OCI-M1 (cell line): ENCODE results near the gene NSDHL.

Source experiments
- DNase-seq: peaks from one replicate; lab custom pipeline; 2025; lab: John Stamatoyannopoulos, UW

The NSDHL gene

DNA sequence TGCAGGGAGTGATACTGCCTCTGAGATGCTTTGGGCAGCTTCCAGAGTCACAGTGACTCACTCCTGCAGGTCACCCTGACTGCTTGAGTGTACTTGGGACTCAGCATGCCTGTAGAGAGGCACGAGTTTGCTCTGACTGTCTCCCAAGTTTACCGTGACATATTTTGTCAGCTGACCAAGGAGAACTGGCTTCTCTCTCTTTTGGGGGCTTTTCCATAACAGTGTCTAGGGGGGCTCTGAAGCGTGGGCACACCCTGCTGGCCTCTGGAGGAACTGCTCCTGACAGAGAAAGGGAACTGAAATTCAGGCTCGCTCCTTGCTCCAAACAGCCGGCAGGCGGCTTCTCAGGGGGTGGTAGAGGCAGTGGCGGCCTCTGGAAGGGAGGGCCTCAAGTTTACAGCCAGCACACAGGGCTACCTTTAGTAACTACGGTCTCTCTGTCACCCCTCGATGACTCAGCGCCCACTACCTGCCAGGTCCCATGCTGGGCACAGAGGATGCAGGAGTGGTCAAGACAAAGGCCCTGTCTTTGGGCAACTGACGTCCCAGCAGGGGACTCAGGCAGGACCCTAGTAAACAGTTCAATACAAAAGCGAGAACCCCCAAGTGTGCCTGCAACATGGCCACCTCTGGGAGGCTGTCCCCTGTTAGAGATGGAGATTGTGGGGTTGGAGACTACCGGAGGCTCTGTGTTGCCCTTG, 84.8 kb downstream of the NSDHL start:
- DNase-seq, result peak; percentile 49

DNA sequence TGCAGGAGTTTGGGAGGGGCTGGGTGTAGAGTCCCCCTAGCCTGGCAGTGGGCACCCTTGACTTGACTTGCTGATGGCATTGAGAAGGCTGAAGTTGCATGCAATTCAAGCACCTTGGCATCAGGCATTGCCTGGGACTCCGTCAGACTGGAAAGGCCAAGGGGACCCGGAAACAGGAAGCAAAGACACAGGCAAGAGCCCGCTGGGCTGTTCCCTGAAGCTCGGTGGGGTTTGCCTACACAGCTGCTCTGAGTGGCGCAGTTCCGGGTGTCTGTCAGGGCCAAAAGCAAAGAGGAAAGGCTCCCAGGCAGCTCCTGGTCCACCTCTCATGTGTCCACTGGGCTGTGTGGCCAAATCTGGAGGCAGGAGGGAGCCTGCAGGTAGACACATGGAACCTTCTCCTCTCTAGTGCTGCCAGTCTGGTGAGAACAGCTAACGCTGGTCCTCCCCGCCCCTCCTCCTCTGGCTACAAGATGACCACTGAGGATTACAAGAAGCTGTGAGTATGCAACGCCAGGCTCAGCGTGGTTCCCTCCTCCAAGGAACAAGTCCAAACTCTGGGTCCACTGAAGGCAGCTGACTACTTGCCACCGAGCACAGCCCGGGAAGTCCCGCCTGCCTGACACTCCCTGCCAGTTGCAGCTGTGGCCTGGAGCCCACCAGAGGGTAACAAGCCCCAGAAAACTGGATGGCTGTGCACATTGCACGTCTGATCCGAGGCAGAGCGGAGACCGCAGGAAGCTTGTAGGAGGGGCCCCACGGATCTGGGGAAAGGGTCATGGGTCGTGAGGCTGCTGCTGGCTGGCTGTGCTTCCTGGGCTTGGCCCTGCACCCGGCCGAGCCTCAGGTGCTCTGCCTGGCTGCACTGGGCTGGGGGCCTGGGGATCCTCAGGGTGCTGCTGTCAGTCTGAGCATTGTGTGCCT, 87.1 kb downstream of the NSDHL start:
- DNase-seq, result no peak

DNA sequence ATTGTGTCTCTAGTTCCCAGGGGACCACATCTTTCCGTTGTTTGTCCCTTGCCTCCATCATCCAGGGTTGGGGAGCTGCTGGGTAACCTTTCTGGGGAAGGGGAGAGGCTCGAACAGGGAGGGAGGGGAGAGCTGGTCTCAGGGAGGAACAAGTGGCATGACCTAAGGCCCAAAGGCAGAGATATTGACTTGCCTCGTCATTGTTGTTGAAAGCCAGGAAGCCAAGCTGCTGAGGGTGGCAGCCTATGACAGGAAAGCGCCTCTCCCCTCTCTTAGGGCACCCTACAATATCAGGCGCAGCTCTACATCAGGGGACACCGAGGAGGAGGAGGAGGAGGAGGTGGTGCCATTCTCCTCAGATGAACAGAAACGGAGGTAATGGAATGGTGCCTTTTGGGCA, 87.8 kb downstream of the NSDHL start:
- no peak for DNase-seq
